HS-27A (cell line): ENCODE data around the gene SMIM38.
"Not testable (repeated sequence)": the region's sequence is repeated elsewhere in the genome, so short reads cannot be mapped to it uniquely, and the experiment has no call there.

Experiments
- DNase-seq: peaks from one replicate; pipeline ENCODE4 v3.0.0-alpha.2; 2012; ENCODE audit warnings: low read depth, missing footprints

The SMIM38 gene

DNA sequence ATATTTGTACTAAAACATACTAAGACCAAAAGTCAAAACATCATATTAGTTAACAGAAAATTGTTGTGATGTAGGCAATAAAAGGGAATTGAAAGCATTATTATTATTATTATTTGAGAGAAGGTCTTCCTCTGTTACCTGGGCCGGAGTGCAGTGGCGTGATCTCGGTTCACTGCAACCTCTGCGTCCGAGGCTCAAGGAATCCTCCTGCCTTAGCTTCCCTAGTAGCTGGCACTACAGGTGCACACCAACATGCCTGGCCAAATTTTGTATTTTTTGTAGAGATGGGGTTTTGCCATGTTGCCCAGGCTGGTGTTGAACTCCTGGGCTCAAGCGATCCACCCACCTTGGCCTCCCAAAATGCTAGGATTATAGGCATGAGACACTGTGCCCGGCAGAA lies 15.6 kb upstream of the SMIM38 start:
- DNase-seq, result not testable (repeated sequence)

DNA sequence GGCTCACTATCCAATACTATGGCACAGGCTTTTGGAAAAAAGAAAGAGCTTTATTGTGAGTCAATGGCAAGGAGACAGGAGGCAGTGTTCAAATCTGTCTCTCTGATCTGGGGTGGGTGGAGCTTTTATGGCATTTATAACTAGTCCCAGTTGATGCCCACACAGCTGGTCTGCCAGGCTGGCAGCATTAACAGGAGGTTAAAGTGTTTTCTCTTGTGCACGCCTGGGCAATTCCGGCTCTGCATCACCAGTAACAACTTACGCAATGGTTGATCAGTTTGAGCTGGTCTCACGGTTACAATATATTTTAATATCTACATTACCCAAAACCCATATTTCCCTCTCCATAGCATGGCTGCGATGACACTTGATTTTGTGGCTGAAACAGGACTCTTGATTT lies 15.1 kb upstream of the SMIM38 start:
- DNase-seq, result no peak

DNA sequence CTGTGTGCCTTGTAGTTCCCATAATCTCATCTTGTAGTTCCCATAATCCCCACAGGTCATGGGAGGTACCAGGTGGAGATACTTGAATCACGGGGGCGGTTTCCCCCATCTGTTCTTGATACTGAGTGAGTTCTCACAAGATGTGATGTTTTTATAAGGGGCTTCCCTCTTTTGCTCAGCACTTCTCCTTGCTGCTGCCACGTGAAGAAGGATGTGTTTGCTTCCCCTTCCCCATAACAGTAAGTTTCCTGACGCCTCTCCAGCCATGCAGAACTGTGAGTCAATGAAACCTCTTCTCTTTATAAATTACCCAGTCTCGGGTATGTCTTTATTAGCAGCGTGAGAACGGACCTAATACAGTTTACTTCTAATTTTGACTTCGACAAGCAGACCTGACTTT lies 14.0 kb upstream of the SMIM38 start:
- no peak for DNase-seq

DNA sequence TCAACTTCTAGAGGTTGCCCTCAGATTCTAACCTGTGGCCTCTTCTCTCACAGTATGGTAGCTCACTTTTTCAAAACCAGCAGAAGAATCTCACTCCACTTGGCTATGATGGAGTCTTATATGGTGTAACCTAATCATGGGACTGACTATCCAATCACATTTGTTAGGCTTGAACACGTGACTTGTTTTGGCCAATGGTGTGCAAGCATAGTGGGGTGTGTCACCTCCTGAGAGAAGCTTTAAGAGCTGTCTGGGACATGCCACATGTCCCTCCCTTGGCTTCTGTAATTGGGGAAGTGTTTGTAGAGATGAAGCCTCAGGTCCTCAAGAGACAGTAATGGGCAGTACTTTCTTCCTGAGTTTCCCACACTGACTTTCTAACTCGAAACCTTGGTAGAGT lies 12.8 kb upstream of the SMIM38 start:
- DNase-seq, result no peak

DNA sequence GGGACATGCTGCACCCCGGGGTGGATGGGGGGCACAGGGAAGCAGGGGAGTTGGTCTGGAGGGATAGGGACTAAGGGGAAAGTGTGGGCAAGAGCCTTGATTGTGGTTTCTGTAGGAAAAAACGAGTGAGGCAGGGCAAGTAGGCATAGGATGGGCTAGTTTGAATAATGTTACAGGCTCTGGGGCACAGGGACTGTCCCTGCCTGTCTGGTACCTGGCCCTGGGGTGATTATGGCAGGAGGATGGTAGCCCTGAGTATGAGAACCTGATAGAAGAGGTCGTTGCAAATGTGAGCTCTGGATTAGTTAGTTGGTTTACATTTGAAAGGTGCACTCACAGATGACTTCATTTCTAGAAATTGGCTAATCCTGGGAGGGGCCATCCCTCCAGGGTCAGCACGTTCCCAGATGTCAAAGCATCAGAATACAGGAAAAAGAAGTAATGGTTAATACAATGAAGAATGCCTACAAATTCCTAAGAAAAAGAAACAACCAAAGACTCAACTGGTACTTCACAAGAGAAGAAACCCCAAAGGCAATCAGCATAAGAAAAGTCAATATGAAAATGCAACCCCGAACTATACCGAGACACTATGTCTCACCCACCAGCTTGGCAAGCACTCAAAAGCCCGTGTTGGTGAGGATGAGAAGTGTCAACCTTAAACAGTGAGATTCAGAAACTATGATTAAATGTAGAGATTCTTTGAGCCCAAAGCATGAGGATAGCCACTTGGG lies 11.3 kb upstream of the SMIM38 start:
- DNase-seq, result no peak

DNA sequence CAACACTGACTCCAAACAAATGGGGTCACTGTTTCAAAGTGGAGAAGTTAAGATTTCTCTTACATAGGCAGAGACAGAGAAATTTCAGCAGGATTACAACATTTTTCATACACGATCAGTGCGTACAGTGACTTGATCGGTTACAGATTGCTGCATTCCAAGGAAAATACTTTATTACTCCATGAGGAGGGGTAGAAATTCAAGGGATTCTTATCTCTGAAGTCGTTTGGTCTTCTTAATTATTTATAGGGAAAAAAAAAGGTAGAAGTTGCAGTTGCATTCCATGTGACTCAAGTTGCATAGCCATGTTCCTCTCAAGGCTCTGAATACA lies 10.7 kb upstream of the SMIM38 start:
- no peak for DNase-seq

DNA sequence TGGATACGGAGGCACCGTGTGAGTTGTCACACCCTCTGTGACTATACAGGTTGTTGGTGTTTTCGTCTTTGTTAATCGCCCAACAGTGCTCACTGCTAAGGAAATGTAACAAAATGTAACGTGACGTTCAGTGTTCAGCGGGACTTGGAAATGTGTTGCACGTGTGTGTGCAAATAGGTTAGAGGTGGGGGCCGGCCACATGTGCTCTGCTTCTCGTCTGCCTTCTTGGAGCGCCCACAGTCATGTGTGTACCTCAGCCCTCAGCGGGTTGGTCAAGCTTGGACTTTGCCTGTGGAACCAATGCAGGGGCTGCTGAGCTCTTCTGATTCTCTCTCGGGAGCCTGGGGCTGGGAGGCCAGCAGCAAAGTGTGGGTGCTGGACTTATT lies 7.4 kb upstream of the SMIM38 start:
- no peak for DNase-seq

DNA sequence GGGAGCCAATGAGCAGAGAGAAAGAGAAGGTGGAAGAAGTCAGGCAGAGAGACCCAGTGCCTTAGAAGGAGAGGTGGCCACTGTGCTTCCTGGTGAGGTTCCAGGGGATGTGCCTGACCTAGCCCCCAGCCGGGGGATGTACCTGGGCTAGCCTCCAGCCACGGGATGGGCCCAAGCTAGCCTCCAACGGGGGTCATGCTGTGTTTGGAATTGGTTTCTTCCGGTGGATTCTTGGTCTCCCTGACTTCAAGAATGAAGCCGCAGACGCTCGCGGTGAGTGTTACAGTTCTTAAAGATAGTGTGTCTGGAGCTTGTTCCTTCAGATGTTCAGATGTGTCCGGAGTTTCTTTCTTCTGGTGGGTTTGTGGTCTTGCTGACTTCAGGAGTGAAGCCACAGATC lies 6.9 kb upstream of the SMIM38 start:
- no peak for DNase-seq

DNA sequence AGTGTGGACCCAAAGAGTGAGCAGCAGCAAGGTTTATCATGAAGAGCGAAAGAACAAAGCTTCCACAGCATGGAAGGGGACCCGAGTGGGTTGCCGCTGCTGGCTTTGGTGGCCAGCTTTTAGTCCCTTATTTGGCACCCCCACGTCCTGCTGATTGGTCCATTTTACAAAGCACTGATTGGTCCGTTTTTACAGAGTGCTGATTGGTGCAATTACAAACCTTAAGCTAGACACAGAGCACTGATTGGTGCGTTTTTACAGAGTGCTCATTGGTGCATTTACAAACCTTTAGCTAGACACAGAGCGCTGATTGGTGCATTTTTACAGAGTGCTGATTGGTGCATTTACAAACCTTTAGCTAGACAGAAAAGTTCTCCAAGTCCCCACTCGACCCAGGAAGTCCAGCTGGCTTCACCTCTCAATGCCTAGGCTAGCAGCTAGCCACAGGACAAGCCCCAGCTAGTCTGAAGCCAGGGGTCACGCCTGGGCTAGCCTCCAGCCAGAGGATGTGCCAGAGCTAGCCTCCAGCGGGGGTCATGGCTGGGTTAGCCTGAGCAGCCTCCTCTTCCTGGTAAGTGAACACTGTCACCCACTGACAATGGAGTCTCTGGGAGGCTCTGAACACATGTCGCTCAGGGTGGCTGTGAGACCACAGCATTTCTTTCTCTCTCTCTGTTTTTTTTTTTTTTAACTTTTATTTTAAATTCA lies 6.2 kb upstream of the SMIM38 start:
- not testable (repeated sequence) for DNase-seq

DNA sequence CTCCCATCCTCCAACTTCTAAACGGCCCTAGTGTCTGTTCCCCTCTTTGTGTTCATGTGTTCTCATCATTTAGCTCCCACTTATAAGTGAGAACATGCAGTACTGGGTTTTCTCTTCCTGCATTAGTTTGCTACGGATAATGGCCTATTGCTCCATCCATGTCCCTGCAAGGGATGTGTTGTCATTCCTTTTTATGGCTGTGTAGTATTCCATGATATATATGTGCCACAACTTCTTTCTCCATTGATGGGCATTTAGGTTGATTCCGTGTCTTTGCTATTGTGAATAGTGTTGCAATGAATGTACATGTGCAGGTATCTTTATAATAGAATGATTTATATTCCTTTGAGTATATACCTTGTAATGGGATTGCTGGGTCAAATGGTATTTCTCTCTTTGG lies 5.6 kb upstream of the SMIM38 start:
- no peak for DNase-seq

DNA sequence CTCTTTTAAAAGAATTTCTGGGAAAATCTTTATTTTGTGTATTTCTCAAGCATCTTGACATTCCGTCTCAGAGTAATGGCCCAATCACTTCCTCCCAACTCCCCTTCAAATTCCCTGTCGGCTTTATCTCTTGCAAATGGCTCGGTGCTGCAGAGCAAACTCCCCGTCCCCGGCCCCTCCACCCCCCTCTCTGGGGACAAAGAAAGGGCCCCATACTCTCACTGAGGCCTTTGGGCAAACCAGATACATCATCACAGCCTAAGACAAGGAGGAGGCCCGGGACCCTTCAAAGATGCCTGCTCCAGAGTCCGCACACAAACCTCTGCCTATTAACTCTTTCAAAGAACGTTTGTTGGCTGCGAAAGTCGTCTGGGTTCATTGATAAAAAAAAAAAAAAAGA lies 3.9 kb upstream of the SMIM38 start:
- no peak for DNase-seq

DNA sequence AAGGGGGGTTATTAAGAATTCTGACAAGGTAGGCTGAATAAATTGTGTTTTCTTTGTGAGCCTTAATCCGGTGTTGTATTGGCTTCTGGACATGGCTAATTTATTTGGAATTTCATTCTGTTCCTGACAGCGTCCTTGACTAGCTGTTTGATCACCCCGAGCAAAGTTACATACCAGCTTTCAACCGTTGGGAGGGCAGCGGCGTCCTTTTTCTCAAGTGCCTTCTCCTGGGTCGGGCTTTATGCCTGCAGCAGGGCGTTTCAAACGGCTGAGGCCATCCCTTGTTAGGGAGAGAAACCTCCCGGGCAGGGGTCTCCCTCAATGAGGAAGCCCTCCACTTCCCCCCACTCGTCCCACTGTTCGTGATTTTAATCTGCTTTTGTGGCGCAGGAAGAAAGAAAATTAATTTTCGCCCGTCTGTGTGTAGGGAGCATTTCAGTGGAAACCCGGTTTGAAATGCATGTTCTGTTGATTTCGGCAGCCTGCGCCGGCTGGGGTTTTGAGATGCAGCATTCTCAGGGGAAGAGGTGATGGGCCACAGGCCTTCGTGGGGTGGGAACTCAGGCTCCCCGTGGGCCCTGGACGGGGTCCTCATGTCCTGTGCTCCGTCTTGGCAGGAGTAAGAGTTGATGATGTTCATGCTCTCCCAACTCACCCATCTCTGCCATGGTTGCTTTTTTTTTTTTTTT lies 2.9 kb upstream of the SMIM38 start:
- DNase-seq, result no peak

DNA sequence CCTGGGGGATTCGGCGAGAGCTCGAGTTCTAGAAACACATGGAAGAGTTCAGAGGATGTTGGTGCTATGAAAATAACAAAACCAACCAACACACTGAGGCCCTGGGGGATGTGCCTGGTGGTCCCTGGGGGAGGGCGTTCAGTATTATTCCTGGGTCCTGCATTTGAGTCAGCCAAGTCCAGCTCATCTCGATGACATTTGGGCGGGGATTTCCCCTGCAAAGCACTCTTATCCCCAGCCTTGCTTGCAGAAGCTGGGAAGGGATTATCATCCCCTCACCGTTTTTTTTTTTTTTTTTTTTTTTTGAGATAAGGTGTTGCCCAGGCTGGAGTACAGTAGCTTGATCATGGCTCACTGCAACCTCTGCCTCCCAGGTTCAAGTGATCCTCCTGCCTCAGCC lies 2.1 kb upstream of the SMIM38 start:
- DNase-seq, result no peak

DNA sequence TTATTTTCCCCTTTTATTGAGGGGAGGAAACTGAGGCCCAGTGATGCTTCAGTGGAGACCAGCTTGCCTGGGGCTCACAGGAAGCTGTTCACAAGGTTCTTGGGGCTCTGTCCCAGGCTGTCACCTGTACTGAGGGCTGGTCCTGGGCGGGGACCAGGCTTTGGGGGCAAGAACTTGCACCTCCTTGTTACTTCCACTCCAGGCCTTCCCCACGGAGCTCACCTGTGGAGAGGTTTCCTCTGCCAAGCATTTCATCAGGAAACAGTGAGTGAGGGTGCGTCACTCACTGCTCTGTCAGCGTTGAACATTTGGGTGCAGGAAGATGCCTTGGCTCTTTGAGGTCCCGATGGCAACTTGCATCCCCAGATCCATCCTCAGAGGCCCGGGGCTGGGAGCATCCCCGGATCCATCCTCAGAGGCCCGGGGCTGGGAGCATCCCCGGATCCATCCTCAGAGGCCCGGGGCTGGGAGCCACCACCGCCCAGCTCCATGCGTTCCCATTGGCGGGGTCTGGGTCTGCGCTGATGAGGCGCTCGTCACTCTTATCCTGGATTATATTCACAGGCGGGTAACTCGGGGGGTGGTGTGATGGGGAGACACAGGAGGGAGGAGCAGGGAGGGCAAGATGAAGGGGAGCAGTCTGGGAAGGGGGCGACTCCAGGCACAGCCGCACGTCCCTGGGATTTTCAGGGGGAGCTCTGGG lies 1.4 kb upstream of the SMIM38 start:
- DNase-seq, result no peak

DNA sequence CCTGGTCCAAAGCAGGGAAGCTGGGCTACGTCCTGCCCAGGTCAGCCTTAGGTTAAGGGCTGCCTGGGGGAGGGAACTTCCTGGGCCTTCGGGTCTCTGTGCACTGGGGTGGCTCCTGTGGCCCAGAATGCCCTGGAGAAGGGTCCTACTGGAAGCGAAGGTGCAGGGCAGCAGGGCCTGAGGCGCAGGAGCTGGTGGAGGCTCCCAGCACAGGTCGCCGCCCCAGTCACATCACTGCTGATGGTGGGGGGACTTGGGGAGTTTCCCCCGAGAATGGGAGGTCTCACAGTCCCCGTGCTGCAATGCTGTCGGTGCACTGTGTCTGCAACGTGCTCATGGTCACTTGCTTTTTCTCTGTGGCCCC lies 815 bp upstream of the SMIM38 start:
- no peak for DNase-seq

DNA sequence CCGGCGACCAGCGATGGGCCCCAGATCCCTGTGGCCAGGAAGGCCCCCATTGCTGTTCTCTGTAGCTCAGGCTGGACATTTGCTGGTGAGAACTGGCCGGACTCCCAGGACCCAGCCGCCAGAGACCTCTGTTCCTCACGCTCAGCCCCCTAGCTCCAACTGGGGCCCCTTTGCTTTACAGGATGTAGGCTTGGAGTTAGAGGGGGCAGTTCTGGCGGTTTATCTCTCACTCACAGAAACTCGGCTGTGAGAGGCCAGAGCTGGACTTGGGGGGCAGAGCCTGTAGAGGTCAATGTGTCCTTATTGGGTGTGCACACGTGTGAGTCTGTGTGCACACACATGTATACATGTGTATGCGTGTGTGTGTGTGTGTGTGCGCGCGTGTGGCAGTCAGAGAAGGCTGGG lies 502 bp downstream of the SMIM38 start:
- no peak for DNase-seq

DNA sequence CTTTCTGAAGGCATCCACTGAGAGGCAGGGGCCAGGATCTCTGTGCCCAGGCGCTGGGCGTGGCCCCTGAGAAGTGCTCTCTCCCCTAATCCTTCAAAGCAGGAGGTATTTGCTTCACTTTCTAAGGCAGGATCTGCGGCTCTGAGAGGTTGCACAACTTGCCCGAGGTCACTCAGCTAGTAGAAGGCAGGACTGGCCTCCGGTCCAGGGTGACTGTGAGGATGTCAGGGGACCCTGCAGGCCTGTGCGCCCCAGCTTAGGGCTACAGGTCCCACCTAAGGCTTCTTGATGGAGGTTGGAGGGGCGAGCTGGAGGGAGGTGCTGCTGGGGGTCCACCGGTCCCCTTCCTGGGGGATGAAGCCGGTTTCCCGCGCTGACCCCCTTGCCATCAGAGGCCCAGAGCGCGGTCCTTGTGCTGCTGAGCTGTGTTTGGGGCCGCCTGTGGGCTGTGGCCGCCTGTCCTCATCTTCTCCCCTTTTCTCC lies 979 bp downstream of the SMIM38 start:
- DNase-seq, result no peak

DNA sequence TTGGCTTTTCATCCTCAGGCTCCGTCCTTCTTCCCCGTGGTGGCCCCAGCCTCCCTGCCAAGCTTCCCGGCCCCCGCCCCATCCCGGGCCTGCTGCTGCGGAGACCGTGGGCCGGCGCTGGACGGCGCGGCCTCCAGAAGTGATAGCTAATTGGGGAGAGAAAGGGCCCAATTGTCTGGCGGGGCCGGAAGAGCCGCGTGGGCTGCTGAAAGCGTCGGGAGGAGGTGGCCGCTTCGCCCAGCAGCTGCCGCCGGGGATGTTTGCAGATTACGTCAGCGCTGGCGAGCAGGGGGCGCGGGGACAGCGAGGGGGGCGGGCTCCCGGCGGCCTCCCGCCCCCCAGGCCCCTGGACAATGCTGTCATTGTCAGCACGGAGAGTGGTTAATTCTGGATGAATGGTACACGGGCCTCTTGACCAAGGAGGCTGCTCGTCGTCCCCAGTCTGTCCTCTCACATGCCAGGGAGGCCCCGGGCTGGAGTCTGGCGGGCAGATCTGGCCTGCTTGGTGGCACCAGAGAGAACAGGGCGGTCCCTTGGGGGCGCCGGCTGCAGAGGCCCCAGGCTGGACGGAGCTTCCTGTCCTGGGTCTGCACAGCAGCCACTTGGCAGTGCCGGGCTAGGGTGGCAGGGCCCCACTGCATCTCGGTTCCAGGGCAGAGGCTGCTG lies 1.6 kb downstream of the SMIM38 start:
- no peak for DNase-seq

DNA sequence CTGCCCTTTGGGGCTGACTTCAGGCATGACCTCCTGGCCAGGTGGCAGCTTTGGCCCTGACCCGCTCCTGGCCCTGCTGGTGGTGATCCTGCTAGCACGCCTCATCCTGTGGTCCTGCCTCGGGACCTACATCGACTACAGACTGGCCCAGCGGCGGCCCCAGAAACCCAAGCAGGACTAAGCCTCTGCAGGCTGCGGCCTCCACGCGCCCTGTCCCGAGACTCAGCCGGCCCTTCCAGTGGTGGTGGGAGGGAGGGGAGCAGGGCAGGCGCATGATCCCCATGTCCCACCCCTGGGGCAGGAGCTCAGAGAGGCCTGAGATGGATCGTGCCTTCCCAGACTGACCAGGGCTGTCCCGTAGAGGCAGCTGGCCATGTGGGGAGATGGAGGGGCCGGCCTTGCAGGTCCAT lies 2.1 kb downstream of the SMIM38 start:
- DNase-seq, result no peak

DNA sequence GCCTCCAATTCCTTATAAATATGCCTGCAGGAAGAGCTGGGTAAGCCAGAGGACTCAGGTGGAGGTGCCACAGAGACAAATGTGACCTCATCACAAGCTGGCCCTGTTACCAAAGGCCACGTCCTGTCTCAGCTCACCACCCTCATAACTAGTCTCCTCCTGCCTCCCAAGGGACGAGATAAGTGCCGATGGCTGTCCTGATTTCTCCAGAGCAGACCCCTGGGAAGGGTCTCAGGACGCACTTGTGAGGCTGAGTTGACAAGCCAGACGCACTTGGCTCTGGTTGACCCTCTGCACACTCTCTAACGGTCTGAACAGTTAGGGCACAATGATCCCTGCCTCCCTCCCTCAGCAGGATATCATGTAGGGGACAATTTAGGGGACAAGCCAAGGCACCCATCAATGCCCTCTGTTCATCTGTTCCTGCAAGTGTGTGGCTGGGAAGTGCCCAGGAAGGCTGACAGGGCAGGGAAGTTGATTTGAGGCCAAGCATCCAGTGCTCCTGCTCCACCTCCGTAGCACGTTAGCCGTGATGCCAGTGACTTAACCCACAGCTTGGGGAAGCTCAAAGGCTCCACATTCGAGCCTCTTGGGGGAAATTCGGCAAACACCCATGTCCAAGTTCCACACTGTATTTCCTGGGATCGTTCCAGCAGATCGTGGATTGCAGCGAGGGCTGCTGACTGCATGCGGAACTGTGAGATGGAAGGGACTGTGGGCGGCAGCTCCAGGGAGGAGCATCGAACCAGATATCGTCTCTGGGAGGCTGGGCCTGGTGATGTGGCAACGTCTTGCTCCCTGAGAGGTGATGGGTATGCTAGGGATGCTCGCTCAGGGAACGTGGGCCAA lies 2.8 kb downstream of the SMIM38 start:
- no peak for DNase-seq

DNA sequence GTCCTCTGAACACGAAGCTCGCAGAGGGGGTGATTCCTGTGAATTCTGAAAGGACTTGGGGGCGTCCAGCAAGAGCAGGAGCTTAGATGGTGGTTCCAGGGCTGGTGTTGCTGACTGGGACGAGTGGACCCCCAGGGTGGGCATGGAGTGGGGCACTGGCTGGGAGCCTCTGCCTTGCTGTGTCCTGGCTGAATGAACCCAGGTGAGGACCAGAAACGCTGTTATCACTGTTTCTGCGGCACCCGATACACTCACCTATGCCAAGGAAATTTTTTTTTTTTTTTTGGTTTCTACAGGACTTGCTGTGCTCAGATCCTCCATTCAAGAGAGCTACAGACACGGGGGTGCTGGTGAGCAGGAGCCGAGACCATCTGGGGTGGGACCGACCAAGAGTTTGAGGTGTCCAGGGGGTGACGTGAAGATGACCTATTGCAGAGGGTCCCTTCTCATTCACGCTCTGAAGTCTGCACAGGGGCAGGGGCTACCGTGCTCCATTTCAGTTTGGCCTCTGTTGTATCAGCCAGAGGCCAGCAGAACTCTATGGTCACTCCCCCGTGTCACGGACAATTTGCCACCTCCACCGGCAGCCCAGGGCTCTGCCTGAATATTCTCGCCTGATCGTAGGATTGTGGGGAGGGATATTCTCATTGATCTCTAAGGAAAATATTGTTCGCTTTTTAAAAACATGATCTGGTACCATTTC lies 3.6 kb downstream of the SMIM38 start:
- DNase-seq, result no peak
